Measurements from ENCODE around the gene POLD2.
"Not testable (repeated sequence)": the region's sequence is repeated elsewhere in the genome, so short reads cannot be mapped to it uniquely, and the experiment has no call there.

POLD2 gene

GRCh38 chr7:44123190-44124003 is at the start of gene POLD2:
Gene POLD2, minus strand, starts transcription at chr7:44123548. Its CDS starts 1,495 bp downstream, at chr7:44122053.
- peak; percentile 99 for DNase-seq (ENCODE audit: low spot score)

- DNase-seq (ENCODE audit: low spot score), result no peak
Observed at GRCh38 chr7:44172803-44173424, 49.6 kb upstream of the POLD2 start.

- DNase-seq (ENCODE audit: low spot score), result no peak
Observed at GRCh38 chr7:44172352-44172751, 49.0 kb upstream of the POLD2 start.

- not testable (repeated sequence) for DNase-seq (ENCODE audit: low spot score)
Observed at GRCh38 chr7:44171901-44172300, 48.6 kb upstream of the POLD2 start.

- DNase-seq (ENCODE audit: low spot score), result no peak
Observed at GRCh38 chr7:44167920-44168319, 44.6 kb upstream of the POLD2 start.

GRCh38 chr7:44163591-44163990 is 40.2 kb upstream of the POLD2 start:
- no peak for DNase-seq (ENCODE audit: low spot score)

- no peak for DNase-seq (ENCODE audit: low spot score)
Observed at GRCh38 chr7:44162785-44163395, 39.5 kb upstream of the POLD2 start.

GRCh38 chr7:44162179-44162578 is 38.8 kb upstream of the POLD2 start:
- no peak for DNase-seq (ENCODE audit: low spot score)

- no peak for DNase-seq (ENCODE audit: low spot score)
Observed at GRCh38 chr7:44161371-44161770, 38.0 kb upstream of the POLD2 start.

GRCh38 chr7:44159824-44160630 is 36.7 kb upstream of the POLD2 start:
- no peak for DNase-seq (ENCODE audit: low spot score)

- no peak for DNase-seq (ENCODE audit: low spot score)
Observed at GRCh38 chr7:44158873-44159631, 35.7 kb upstream of the POLD2 start.

GRCh38 chr7:44158096-44158872 is 34.9 kb upstream of the POLD2 start:
- no peak for DNase-seq (ENCODE audit: low spot score)

- DNase-seq (ENCODE audit: low spot score), result no peak
Observed at GRCh38 chr7:44157116-44158080, 34.0 kb upstream of the POLD2 start.

- DNase-seq (ENCODE audit: low spot score), result no peak
Observed at GRCh38 chr7:44156453-44157010, 33.2 kb upstream of the POLD2 start.

GRCh38 chr7:44155191-44156185 is 32.1 kb upstream of the POLD2 start:
- no peak for DNase-seq (ENCODE audit: low spot score)

- no peak for DNase-seq (ENCODE audit: low spot score)
Observed at GRCh38 chr7:44154703-44155102, 31.4 kb upstream of the POLD2 start.

GRCh38 chr7:44153948-44154335 is 30.6 kb upstream of the POLD2 start:
- DNase-seq (ENCODE audit: low spot score), result no peak
